Neural cell (in vitro differentiated cells): Measurements from ENCODE around the gene SOS1. TPM values are rescaled to one million over a fixed set of nuclear protein-coding genes. Genes with fewer than 3 reads are reported as not detected.

Experiments
- H2AFZ ChIP-seq: fragments of 200-600, 300-800 bp; sonication (generic), shearing (Covaris generic); 2 replicates; pipeline ENCODE4 v1.6.0; 2014; ENCODE audit warnings: low read depth, mild to moderate bottlenecking, antibody characterized with exemption, low read length, moderate library complexity
- H3F3A ChIP-seq: fragments of 200-600 bp; shearing (Covaris generic); 2 replicates; pipeline ENCODE4 v1.6.1; 2016; ENCODE audit warnings: mild to moderate bottlenecking, moderate library complexity, mixed read lengths, antibody characterized with exemption, low read length; ENCODE audit not compliant: insufficient read depth, poor library complexity, severe bottlenecking
- H3K27ac ChIP-seq: fragments of 200-600, 300-800 bp; sonication (generic), shearing (Covaris generic); 2 replicates; pipeline ENCODE4 v1.5.1; 2014; ENCODE audit warnings: mild to moderate bottlenecking, low read length, moderate library complexity
- H3K27me3 ChIP-seq: fragments of 300-800, 200-600 bp; sonication (generic), shearing (Covaris generic); 2 replicates; pipeline ENCODE4 v1.6.0; 2014; ENCODE audit warnings: mild to moderate bottlenecking, low read depth, low read length, moderate library complexity; ENCODE audit not compliant: insufficient read depth
- H3K36me3 ChIP-seq: fragments of 300-800, 200-600 bp; sonication (generic), shearing (Covaris generic); 2 replicates; pipeline ENCODE4 v1.5.1; 2014; ENCODE audit warnings: mild to moderate bottlenecking, antibody characterized with exemption, low read length, moderate library complexity; ENCODE audit not compliant: insufficient read depth
- H3K4me2 ChIP-seq: fragments of 300-800, 200-600 bp; sonication (generic), shearing (Covaris generic); 2 replicates; pipeline ENCODE4 v1.6.0; 2014; ENCODE audit warnings: mild to moderate bottlenecking, low read length
- H3K4me3 ChIP-seq: fragments of 300-800, 200-600 bp; sonication (generic), shearing (Covaris generic); 2 replicates; pipeline ENCODE4 v1.5.1; 2014; ENCODE audit warnings: mild to moderate bottlenecking, low read length, moderate library complexity
- H3K79me2 ChIP-seq: fragments of 200-600 bp; shearing (Covaris generic); replicated peaks from 2 replicates; pipeline ENCODE4 v1.6.0; 2014; ENCODE audit warnings: mild to moderate bottlenecking, low read length, moderate library complexity; ENCODE audit not compliant: insufficient read depth
- H3K9ac ChIP-seq: fragments of 300-800, 200-600 bp; sonication (generic), shearing (Covaris generic); 2 replicates; pipeline ENCODE4 v1.6.1; 2016; ENCODE audit warnings: mild to moderate bottlenecking, low read length, mixed read lengths
- H3K9me2 ChIP-seq: fragments of 200-600 bp; shearing (Covaris generic); 2 replicates; pipeline ENCODE4 v1.6.1; 2016; ENCODE audit warnings: mild to moderate bottlenecking, low read length, mixed read lengths; ENCODE audit not compliant: insufficient read depth
- H3K9me3 ChIP-seq: fragments of 200-600, 300-800 bp; sonication (generic), shearing (Covaris generic); 2 replicates; pipeline ENCODE4 v1.6.1; 2016; ENCODE audit warnings: mild to moderate bottlenecking, mixed run types, low read length, moderate library complexity, mixed read lengths
- H4K20me1 ChIP-seq: fragments of 200-600 bp; shearing (Covaris generic); 2 replicates; pipeline ENCODE4 v1.6.1; 2016; ENCODE audit warnings: mild to moderate bottlenecking, mixed run types; ENCODE audit not compliant: insufficient read depth
- CTCF ChIP-seq: fragments of 450-650 bp; IDR thresholded peaks from 2 replicates; pipeline ENCODE4 v1.5.1; 2014; ENCODE audit warnings: antibody characterized with exemption, mild to moderate bottlenecking, moderate library complexity; ENCODE audit not compliant: poor library complexity, severe bottlenecking
- EP300 ChIP-seq: fragments of 450-650 bp; conservative IDR thresholded peaks from 2 replicates; pipeline ENCODE4 v1.6.1; 2014; ENCODE audit warnings: antibody characterized with exemption, mild to moderate bottlenecking, moderate library complexity; ENCODE audit not compliant: poor library complexity, severe bottlenecking
- EZH2 ChIP-seq: fragments of 200-600, 300-800 bp; shearing (Covaris generic), sonication (generic); IDR thresholded peaks from 2 replicates; pipeline ENCODE4 v1.6.1; 2014; ENCODE audit warnings: antibody characterized with exemption, low read length, borderline replicate concordance, mild to moderate bottlenecking; ENCODE audit not compliant: insufficient read depth, poor library complexity, severe bottlenecking
- MXI1 ChIP-seq: fragments of 450-650 bp; conservative IDR thresholded peaks from 2 replicates; pipeline ENCODE4 v1.6.1; 2014; ENCODE audit warnings: antibody characterized with exemption, mild to moderate bottlenecking; ENCODE audit not compliant: poor library complexity, severe bottlenecking
- POLR2AphosphoS5 ChIP-seq: IDR thresholded peaks from 2 replicates; pipeline ENCODE4 v1.6.1; 2012
- RAD21 ChIP-seq: fragments of 450-650 bp; conservative IDR thresholded peaks from 2 replicates; pipeline ENCODE4 v1.6.1; 2014; ENCODE audit warnings: antibody characterized with exemption, mild to moderate bottlenecking, moderate library complexity
- REST ChIP-seq: IDR thresholded peaks from 2 replicates; pipeline ENCODE4 v1.6.1; 2012; ENCODE audit warnings: borderline replicate concordance
- SMC3 ChIP-seq: fragments of 450-650 bp; conservative IDR thresholded peaks from 2 replicates; pipeline ENCODE4 v1.6.1; 2014; ENCODE audit warnings: antibody characterized with exemption, mild to moderate bottlenecking, moderate library complexity; ENCODE audit not compliant: poor library complexity
- TAF1 ChIP-seq: IDR thresholded peaks from 2 replicates; pipeline ENCODE4 v1.6.1; 2012; ENCODE audit warnings: low read depth
- polyA plus RNA-seq: library from polyadenylated mRNA; depleted of rRNA; stranded (reverse); fragments of >200 nt; gene quantifications from 2 replicates; pipeline ENCODE4 v1.2.3, GENCODE V29; 2014

Gene SOS1
- polyA plus RNA-seq, 1 donor from 2014 or later, result 19.0 TPM

- Histone ChIP-seq H3K9me2 (no peaks in the 10 kb centered on the region), H2AFZ (no peak overlapping the region), H3K9me3 (no peaks in the 10 kb centered on the region), H3K27ac (no peak overlapping the region), H3K9ac (no peak overlapping the region), H4K20me1 (no peaks in the 10 kb centered on the region), H3F3A (no peaks in the 10 kb centered on the region), H3K27me3 (no peaks in the 10 kb centered on the region), H3K79me2 (no peaks in the 10 kb centered on the region), H3K4me2 (no peak overlapping the region), H3K4me3 (no peak overlapping the region), H3K36me3 (peaks cover 27% of the 10 kb centered on the region)
- TF ChIP-seq REST (no peak), RAD21 (no peak), TAF1 (no peak), CTCF (no peak), SMC3 (no peak), MXI1 (no peak), POLR2AphosphoS5 (no peak), EZH2 (no peak), EP300 (no peak)
Observed at GRCh38 chr2:39050109-39050508, 70.7 kb downstream of the SOS1 start.

GRCh38 chr2:39039072-39039471, 81.8 kb downstream of the SOS1 start:
- H3K4me2 ChIP-seq, result no peak overlapping the region
- no peak overlapping the region for H3K27ac ChIP-seq
- no peaks in the 10 kb centered on the region for H3K9me2 ChIP-seq
- no peak overlapping the region for H3K9ac ChIP-seq
- no peaks in the 10 kb centered on the region for H3F3A ChIP-seq
- no peaks in the 10 kb centered on the region for H3K9me3 ChIP-seq
- H2AFZ ChIP-seq, result no peak overlapping the region
- peaks cover 7% of the 10 kb centered on the region for H3K36me3 ChIP-seq
- TF ChIP-seq EZH2 (no peak), RAD21 (no peak), SMC3 (no peak), TAF1 (no peak), REST (no peak), MXI1 (no peak), POLR2AphosphoS5 (no peak), EP300 (no peak)
- no peaks in the 10 kb centered on the region for H4K20me1 ChIP-seq
- H3K4me3 ChIP-seq, result no peak overlapping the region
- no peaks in the 10 kb centered on the region for H3K79me2 ChIP-seq
- no peaks in the 10 kb centered on the region for H3K27me3 ChIP-seq
